Endothelial cell of hepatic sinusoid (primary cell): ENCODE measurements around the gene GLCCI1.
"Not testable (repeated sequence)": the region's sequence is repeated elsewhere in the genome, so short reads cannot be mapped to it uniquely, and the experiment has no call there.

Experiments used
- in situ Hi-C: cut with HindIII; loops from 2 replicates; pipeline ENCODE4 v1.10.0; 2017; ENCODE audit warnings: low sequenced_read_pairs

Gene GLCCI1

DNA sequence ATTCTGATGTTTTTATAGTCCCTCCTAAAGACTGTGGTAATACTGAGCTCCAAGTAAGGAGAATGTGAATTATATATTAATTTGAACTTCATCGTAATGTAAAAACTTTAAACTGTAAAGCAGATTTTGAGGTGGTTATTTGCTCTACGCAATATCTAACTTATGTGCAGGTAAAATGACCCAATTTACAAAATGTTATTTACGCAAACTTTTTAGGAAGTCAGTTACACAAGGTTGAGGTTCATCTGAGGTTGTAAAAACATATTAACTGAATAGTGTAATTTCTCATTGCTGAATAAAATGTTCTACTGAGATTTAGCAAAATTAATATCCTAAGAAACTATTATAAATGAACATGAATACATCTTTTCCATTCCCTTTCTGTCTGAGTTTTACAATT lies 15.8 kb downstream of the GLCCI1 start:
- in situ Hi-C loops = no loop called here

DNA sequence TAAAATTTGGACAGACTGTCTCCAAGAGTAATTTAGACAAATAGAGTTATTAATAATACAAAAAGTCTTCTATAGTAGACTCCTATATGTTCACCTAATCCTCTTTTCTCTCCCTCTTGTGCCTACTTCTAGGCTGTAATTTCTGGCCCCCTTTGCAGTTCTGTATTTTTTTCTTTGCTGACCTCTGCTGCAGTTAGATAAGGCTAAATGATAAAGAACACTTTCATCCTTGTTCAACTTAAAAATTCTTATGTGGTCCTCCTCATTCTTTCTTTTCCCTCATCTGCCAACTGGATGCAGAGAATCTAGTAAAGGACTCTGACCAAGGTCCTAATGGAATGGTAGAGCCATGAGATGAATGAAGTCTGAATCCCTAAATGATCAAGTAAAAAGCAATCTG lies 20.1 kb downstream of the GLCCI1 start:
- in situ Hi-C loops = no loop called here

DNA sequence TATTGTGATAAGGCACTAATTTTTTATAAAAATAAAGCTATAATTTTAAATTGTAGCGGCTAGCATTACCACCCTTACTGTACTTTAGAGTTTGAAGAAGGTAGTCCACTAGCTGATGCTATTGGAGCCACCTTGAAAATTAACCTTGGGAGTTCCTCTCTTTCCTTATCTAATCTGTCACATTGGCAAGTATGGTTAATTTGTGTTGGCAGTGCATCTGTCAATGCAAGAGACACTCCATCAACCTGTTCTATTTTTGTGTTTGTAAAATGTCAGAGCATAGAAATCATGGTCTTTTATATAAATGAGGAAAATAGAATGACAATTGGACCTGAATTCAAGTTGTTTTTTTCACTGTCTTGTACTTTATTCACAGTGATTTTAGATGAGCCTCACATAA lies 20.5 kb downstream of the GLCCI1 start:
- in situ Hi-C loops = no loop called here

DNA sequence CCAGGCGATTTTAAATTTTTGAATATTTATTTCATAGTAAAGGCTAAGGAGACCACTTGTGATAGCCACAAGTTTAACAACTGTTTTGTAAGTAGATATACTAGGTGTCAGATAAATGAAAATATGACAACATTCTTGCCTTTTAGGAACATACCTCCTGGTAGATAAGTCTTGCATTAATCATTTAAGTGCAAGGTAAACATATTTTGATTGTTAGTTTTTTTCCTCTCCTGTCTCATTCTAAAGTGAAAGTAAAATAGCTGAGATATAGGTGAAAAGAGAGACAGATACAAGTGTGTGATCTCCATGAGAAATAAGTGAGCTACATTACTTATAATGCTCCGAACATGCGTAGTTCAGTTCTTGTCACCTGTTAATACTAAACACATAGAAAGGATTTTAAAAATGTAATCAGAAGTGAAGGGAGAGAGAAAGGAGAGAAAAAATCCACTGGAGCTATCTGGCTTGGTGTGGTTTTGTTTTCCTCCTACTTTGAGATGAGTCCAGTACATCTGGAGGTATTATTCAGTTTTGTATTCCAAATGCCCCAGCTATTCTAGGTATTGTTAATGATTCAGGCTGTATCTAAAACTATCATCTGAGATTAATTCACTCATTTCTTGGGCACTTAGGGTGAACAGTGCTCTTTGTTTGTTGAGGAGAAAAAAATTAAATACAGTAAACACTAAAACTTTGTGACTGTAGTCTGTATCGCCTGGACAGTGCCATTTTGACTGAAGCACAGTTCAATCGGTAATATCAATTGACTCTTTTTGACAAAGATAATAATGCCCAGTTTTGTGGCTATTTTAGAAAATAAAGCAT lies 21.2 kb downstream of the GLCCI1 start:
- in situ Hi-C loops = no loop called here

DNA sequence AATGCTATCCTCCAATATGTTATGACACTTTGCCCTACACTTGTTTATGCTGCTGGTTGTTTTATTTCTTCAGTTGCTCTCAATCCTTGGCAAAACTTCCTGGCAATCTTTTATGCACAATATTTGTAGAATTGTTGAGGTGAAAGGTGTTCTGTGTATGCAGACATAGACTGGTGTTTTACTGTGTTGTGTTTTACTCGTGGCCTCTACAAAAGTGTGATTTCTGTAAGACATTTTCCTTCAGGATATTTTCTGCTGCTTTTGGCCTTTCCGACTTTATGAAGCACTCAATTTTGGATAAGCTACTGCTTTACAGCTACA lies 21.8 kb downstream of the GLCCI1 start:
- in situ Hi-C loops = no loop called here

DNA sequence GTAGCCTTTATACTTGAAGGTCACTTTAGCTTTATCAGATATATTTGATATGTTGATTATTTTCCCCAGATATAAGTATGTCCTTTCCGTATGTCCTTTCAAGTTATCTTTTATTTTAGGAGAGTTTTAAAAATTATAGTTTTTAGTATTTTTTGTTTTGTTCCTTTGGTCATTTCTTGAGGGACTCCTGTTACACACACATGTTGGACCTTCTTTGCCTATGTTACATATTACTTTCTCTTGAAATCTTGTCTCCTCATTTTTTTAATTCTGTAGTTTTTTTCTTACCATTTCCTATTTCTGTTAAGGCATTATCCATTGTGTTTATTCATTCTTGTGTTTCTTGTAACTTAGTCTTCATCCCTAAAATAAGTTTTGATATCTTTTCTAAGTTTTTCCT lies 23.9 kb downstream of the GLCCI1 start:
- in situ Hi-C loops = no loop called here

DNA sequence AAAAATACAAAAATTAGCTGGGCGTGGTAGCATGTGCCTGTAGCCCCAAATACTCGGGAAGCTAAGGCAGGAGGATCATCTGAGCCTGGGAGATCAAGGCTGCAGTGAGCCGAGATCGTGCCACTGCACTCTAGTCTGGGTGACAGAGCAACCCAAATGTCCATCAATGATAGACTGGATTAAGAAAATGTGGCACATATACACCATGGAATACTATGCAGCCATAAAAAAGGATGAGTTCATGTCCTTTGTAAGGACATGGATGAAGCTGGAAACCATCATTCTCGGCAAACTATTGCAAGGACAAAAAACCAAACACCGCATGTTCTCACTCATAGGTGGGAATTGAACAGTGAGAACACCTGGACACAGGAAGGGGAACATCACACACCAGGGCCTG lies 26.8 kb downstream of the GLCCI1 start:
- in situ Hi-C loops = not testable (repeated sequence)

DNA sequence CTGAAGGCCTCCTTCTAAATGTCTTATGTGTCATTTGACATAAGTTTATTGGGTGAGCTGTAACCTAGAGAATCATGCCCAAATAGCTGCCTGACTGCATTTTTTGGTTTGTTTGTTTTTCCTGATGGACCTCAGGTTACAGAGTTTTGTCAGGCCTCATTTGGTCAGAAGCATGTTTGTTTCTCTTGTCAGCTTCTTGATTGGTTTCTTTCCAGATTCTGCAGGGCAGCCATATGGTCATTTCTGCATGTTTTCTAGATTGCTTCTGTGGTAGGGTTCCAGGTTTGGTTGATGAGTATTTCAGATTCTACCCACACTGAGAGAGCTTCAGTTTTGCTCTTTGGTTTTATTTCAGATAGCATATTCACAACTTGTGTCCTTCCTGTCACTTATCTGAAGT lies 28.0 kb downstream of the GLCCI1 start:
- in situ Hi-C loops = no loop called here

DNA sequence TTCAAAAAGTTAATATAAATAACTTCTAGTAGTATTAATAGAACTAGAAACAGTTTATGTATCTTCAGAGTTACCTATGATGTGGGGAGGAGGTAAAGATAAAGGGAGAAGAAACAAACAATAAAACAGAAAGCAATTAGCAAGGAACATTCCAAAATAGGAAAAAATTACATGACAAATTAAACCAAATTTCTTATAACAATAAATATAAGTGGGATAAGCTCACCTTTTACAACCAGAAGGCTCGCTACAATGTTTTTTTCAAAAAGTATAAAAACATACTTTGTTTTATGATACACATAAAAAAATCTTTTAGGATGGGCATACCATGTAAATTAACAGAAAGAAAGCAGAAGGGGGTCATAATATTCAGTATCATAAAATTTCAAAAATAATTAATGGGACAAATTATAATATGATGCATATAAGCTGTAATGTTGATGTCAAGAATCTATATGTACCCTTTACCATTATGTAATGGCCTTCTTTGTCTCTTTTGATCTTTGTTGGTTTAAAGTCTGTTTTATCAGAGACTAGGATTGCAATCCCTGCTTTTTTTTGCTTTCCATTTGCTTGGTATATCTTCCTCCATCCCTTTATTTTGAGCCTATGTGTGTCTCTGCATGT lies 31.8 kb downstream of the GLCCI1 start:
- in situ Hi-C loops = no loop called here

DNA sequence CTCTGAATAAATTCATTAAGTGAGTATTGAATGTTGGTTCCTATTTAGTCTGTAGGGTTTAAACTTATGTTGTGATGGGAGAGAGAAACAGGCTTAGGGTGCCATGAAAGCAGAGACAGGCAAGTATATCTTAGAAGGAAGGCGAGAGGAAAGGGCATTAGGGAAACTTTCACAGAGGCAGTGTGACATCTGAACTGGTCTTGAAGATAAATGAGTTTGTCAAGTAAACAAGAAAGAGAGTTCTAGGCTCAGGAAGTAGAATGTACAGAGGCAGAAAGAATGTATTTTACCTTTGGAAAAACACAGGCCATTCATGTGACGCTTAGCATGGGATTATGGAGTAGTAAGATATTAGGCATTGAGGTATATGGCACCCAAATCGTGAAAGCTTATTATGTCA lies 34.5 kb downstream of the GLCCI1 start:
- in situ Hi-C loops = no loop called here

DNA sequence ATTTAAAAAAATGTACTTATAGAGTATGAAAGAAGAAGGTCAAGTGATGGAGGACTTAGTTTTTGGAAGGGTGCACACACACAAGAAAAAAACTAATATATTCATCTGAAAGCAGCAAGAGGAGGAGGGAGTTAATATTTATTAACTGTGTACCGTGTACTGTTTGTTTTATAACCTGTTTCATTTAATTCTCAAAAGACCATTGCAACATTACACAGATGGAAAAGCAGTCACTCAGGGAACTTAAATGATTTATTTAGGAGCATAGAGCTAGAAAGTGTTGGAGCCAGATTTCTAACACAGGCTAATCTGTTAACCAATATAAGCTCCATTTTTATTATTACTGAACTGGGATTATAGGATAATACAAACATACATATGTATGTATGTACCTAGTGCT lies 36.7 kb downstream of the GLCCI1 start:
- in situ Hi-C loops = no loop called here

DNA sequence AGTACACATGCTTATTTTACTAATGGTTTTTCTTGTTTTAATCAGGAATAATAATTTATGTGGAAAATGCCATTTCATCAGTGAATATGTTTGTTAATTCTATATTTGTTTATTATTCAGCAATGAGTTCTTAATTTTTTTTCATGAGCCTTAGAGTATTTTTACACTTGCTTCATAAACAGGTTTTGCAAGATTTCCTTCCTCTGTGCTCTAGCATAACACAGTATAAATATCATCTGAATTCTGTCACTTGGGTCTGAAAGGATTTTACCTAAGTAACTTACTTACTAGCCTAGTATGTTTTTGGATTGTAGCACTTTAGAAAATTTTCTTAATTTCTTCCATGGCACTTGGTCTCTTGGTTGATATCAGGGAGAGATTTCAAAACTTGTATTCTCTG lies 45.8 kb downstream of the GLCCI1 start:
- in situ Hi-C loops = loop anchor here (10.0 kb wide), 1 partner anchor 80 kb away; no protein-coding TSS in a partner anchor

DNA sequence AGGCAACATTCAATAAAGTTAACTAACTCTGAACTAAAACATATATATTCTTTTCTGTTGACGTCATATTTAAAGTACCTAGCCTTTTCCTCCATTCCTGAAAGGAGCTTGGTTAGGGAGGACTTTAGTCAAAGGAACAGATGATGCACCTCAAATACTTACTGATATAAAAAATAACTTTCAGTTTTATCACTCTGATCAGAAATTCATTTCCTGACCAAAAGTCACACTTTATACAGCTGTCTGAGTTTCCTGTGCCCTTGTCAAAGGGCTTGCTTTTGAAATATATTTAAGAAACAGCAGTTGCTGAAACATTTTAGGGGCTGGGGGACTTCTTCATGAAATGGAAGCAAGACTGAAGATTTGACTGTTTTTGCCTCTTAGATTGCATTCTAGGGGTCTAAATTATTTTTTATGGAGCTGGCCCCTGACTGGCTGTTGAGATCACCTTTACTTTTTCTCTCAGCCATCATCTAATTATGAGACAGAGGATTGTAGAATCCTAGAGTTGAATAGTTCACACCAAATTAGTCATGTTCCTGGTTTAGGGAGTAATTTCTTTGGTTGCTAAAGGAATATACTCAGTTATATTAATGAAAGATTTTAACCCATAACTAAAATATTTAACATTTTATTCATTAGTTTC lies 46.6 kb downstream of the GLCCI1 start:
- in situ Hi-C loops = loop anchor here (10.0 kb wide), 1 partner anchor 80 kb away; no protein-coding TSS in a partner anchor

DNA sequence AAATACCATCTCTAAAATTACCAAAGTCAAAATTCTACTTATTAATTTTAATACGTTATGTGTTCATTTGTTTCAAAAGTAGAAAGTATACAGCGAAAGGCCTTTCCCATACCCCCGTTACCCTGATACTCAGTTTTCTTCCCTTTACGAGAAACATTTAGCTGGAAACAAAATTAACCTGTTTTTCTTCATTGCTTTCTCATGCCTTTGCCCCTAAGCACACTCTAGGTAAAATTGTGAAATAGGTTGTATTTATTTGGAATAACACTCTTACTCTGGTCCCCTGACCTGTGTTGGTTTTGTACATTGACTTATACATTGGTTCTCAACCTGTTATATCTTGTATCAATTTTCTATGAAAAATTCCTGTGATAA lies 47.1 kb downstream of the GLCCI1 start:
- in situ Hi-C loops = loop anchor here (10.0 kb wide), 1 partner anchor 79 kb away; no protein-coding TSS in a partner anchor

DNA sequence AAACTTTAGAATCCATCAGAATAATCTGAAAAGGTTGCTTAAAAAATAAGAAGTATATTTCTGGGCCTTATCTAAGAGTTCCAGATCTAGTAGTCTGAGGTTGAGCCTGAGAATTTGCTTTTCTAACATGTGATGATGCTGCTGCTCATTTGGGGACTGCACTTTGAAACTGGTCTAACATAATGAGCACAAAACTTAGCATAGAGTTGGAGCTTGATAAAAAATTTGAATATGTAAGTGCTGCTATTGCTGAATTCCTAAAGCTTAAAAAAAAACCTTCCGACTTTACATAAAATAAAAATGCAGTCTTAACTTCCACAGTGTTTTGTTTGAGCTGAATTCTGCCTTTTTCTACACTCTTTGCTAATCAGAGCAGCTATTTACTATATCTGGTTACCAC lies 48.8 kb downstream of the GLCCI1 start:
- in situ Hi-C loops = loop anchor here (10.0 kb wide), 1 partner anchor 77 kb away; no protein-coding TSS in a partner anchor

DNA sequence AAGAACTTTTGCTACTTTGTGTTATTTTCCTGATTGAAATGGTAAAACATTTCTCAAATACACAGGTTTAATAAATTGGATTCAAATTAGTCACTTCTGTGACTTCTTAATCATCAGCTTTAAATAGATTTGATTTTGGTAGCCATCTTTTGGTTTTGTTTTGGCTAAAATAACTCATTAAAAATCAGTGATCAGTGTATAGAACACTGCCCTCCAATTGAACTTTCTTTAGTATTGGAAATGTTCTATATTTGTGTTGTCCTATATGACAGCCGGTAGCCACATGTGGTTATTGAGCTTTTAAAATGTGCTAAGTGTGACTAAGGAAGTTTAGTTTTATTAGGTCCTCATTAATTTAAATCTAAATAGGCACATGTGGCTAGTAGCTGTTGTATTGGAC lies 50.4 kb downstream of the GLCCI1 start:
- in situ Hi-C loops = loop anchor here (10.0 kb wide), 1 partner anchor 76 kb away; no protein-coding TSS in a partner anchor

DNA sequence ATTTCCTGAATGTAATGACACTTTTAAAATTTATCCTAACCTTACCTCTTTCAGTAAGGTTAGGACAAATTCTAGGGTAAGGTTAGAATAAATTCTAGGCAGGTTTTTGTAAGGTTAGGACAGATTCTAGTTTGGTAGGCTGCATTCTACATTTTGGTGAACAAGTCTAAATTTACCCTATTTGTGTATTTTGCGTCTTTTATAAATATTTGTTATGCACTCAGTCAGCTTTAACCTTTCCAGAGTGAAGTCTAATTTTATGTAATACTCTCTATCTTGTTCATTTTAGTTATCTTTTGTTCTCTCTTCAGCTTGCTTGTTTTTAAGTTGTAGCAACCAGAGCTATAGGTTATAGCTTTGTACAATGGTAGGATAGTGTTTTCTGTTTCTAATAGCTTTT lies 54.0 kb downstream of the GLCCI1 start:
- in situ Hi-C loops = no loop called here

DNA sequence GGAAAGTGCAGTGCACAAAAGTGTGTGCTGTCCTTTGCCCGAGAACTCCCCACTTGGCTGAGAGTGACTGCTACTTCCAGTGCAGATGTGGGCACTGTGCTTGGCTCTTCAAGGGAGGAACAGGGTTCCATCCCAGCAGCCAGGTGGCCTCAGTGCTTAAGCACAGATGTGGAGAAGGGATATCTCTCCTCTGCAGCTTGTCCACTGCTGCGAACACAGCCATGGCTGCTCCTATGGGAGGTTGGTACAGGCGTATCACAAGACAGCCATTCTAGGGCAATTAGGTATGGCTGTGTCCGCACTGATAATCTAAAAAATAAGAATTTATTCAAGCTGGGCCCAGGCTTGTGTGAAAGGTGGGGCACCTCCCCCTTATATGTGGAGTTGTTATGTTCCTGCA lies 66.6 kb downstream of the GLCCI1 start:
- in situ Hi-C loops = no loop called here

DNA sequence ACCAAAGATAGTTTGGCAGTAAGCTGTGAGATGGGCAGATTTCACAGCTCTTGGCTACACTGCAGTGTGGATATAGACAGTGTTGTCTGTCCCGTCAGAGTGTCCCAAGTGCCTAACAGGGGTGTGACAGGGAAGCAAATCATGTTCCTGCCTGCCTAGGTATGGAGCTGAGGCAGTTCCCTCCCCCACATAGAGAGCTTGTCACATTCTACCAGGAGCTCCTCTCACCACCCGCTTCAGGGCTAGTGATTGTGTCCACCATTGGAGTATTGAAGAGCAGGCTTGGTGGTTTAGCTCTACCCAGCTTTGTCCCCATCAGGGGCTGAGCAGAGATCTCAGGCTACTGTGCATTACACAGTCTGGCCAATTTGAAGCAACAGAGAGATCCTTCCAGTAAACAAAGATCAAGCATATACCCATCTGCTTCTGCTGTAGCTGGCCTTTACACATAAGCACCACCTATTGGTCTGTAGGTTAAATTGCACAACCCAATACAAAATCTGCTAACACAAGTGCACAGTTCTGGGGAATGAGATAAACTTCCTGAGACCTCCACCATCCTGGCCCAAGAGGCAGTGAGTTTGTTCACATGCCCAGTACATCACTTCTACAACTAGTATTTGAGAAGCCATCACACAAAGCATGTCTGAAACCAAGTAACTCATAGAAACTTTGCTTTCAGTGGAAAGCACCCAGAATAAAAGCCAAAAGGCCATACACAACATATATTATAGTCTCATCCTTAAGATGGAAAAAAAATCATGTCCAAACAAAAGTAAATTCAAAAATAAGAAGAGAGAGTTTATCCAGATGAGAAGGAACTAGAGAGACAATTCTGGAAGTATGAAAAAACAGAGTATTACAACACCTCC lies 67.3 kb downstream of the GLCCI1 start:
- in situ Hi-C loops = no loop called here

DNA sequence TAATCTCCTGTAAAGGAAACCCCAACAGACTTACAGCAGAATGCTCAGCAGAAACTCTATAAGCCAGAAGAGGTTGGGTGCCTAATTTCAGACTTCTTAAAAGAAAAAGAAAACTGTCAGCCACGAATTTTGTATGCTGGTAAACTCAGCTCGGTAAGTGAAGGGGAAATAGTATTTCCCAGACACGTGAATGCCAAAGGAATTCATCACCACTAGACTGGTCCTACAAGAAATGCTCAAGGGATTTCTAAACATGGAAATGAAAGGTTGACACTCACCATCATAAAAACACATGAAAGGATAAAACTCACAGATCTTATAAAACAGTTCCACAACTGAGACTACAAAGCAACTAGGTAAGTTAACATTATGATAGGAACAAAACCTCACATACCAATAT lies 68.6 kb downstream of the GLCCI1 start:
- in situ Hi-C loops = no loop called here

DNA sequence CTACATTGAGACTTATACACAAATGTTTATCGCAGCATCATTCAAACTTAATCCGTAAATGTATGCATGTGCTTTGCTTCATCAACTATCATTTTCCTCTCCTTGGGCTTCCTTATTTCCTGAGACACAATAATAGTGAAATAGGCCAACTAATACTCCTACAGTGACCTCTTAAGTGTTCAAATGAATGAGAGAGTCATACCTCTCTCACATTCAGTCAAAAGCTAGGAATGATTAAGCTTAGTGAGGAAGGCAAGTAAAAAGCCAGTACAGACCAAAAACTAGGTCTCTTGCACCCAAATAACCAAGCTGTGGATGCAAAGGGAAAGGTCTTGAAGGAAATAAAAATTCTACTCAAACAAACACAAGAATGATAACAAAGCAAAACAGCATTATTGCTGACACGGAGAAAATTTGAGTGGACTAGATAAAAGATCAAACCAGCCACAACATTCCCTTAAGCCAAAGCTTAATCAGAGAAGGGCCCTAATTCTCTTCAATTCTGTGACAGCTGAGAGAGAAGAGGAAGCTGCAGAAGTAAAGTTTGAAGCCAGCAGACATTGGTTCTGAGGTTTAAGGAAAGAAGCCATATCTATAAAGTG lies 72.3 kb downstream of the GLCCI1 start:
- in situ Hi-C loops = no loop called here
